ENCODE results near the gene CERS6. TPM values are rescaled to one million over a fixed set of nuclear protein-coding genes. Genes with fewer than 3 reads are reported as not detected.

CERS6 gene
- total RNA-seq, 1 donor from 2014 or later, result 30.8 TPM

GRCh38 chr2:168467729-168468128 is 11.7 kb downstream of the CERS6 start:
- Mint-ChIP-seq H3K4me1 (ENCODE audit: low read depth) (peaks cover 27% of the 10 kb centered on the region), H3K27ac (ENCODE audit: unreplicated experiment) (no peak overlapping the region), H3K4me3 (ENCODE audit: unreplicated experiment) (no peak overlapping the region), H3K27me3 (ENCODE audit: low read depth) (no peaks in the 10 kb centered on the region), H3K9me3 (ENCODE audit: low read depth) (no peaks in the 10 kb centered on the region), H3K36me3 (ENCODE audit: low read depth) (peaks cover 2% of the 10 kb centered on the region)
- DNase-seq (ENCODE audit: low spot score), result no peak
- TF ChIP-seq CTCF (IDR thresholded peaks at IDR 0.05), result no peak

GRCh38 chr2:168468354-168468753 is 12.3 kb downstream of the CERS6 start:
- no peaks in the 10 kb centered on the region for H3K9me3 Mint-ChIP-seq (ENCODE audit: low read depth)
- no peak overlapping the region for H3K4me3 Mint-ChIP-seq (ENCODE audit: unreplicated experiment)
- no peaks in the 10 kb centered on the region for H3K27me3 Mint-ChIP-seq (ENCODE audit: low read depth)
- DNase-seq (ENCODE audit: low spot score), result no peak
- no peak for TF ChIP-seq CTCF (IDR thresholded peaks at IDR 0.05)
- H3K36me3 Mint-ChIP-seq (ENCODE audit: low read depth), result peaks cover 2% of the 10 kb centered on the region
- H3K4me1 Mint-ChIP-seq (ENCODE audit: low read depth), result peaks cover 27% of the 10 kb centered on the region
- H3K27ac Mint-ChIP-seq (ENCODE audit: unreplicated experiment), result no peak overlapping the region

GRCh38 chr2:168469281-168469988 is 13.4 kb downstream of the CERS6 start:
- Mint-ChIP-seq H3K9me3 (ENCODE audit: low read depth) (no peaks in the 10 kb centered on the region), H3K27me3 (ENCODE audit: low read depth) (no peaks in the 10 kb centered on the region), H3K4me3 (ENCODE audit: unreplicated experiment) (no peak overlapping the region), H3K4me1 (ENCODE audit: low read depth) (peaks cover 27% of the 10 kb centered on the region), H3K36me3 (ENCODE audit: low read depth) (peaks cover 2% of the 10 kb centered on the region), H3K27ac (ENCODE audit: unreplicated experiment) (no peak overlapping the region)
- TF ChIP-seq CTCF (IDR thresholded peaks at IDR 0.05), result no peak
- no peak for DNase-seq (ENCODE audit: low spot score)

- TF ChIP-seq CTCF (IDR thresholded peaks at IDR 0.05), result no peak
- Mint-ChIP-seq H3K36me3 (ENCODE audit: low read depth) (peaks cover 2% of the 10 kb centered on the region), H3K4me1 (ENCODE audit: low read depth) (peaks cover 27% of the 10 kb centered on the region), H3K9me3 (ENCODE audit: low read depth) (no peaks in the 10 kb centered on the region), H3K27me3 (ENCODE audit: low read depth) (no peaks in the 10 kb centered on the region), H3K27ac (ENCODE audit: unreplicated experiment) (no peak overlapping the region), H3K4me3 (ENCODE audit: unreplicated experiment) (no peak overlapping the region)
- DNase-seq (ENCODE audit: low spot score), result no peak
Measured at GRCh38 chr2:168470320-168471162, 14.5 kb downstream of the CERS6 start.

- H3K27me3 Mint-ChIP-seq (ENCODE audit: low read depth), result no peaks in the 10 kb centered on the region
- TF ChIP-seq CTCF (IDR thresholded peaks at IDR 0.05), result no peak
- no peaks in the 10 kb centered on the region for H3K9me3 Mint-ChIP-seq (ENCODE audit: low read depth)
- no peak for DNase-seq (ENCODE audit: low spot score)
- H3K4me1 Mint-ChIP-seq (ENCODE audit: low read depth), result peaks cover 21% of the 10 kb centered on the region
- peaks cover 2% of the 10 kb centered on the region for H3K36me3 Mint-ChIP-seq (ENCODE audit: low read depth)
- no peak overlapping the region for H3K27ac Mint-ChIP-seq (ENCODE audit: unreplicated experiment)
- no peak overlapping the region for H3K4me3 Mint-ChIP-seq (ENCODE audit: unreplicated experiment)
Measured at GRCh38 chr2:168471163-168471475, 15.0 kb downstream of the CERS6 start.
